ENCODE data around the gene GFOD1. TPM values are rescaled to one million over a fixed set of nuclear protein-coding genes. Genes with fewer than 3 reads are reported as not detected.

Gene GFOD1
- total and polyA plus RNA-seq, 4 donors = 2.6 to 16.8 (median 5.0) TPM

Other genes with a start within 250 kb of the GFOD1 start
- 10 to 100 TPM; 10.1 to 11.1 TPM for gene TBC1D7, start 159.1 kb downstream of the GFOD1 start, total RNA-seq
- gene TBC1D7, start 159.1 kb downstream of the GFOD1 start, polyA plus RNA-seq = 10 to 100 TPM in 1 of 2 donors, 1 to 10 TPM in 1; 9.6 to 18.8 TPM
- 10 to 100 TPM in 1 of 2 donors, 1 to 10 TPM in 1; 9.6 to 12.6 TPM for gene SIRT5, start 87.0 kb upstream of the GFOD1 start, total RNA-seq
- 1 to 10 TPM; 7.5 to 8.1 TPM for gene SIRT5, start 87.0 kb upstream of the GFOD1 start, polyA plus RNA-seq
- gene NOL7, start 127.7 kb upstream of the GFOD1 start, total RNA-seq = 10 to 100 TPM; 25.6 to 43.0 TPM
- 10 to 100 TPM; 27.1 to 34.9 TPM for gene NOL7, start 127.7 kb upstream of the GFOD1 start, polyA plus RNA-seq
- 10 to 100 TPM; 18.6 to 25.2 TPM for gene RANBP9, start 224.2 kb upstream of the GFOD1 start, total RNA-seq
- 1 to 10 TPM; 5.8 to 9.7 TPM for gene RANBP9, start 224.2 kb upstream of the GFOD1 start, polyA plus RNA-seq